Hematopoietic multipotent progenitor cell treated with erythropoietin and hydrocortisone succinate and interleukin-3 and kit ligand, for 6 days (in vitro differentiated cells): ENCODE data around the gene ZNF800.

Source experiments
- DNase-seq: peaks from one replicate; pipeline ENCODE4 v3.0.0-alpha.2; 2015

Gene ZNF800

DNA sequence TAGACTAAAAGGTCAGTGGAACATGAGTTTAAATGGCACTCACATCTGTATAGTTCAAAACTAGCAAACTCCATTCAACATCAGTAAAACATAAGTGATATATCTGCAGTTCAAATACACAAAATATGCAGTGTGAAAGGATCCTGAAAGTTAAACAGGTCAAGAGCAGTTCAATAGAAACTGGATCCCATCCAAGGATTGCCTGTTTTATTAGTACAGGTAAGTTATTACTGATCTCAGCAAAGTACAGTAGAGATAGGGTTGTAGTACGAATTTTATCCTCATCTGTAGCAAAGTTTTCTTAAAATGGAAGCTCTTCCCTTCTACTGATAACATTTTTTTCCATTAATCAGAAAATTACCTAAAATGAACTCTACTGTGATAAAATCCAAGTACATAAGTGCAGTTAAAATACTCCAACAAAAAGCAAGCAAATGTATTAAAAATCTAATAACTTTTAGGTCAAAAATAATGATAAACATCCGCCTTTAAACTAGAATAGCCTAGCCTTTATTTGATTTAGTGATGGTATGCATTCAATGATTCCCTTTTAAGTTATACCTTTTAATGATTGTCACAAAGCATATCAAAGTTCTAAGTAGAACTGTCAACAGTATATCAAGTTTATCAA, 2.2 kb downstream of the ZNF800 start:
- DNase-seq, result no peak

DNA sequence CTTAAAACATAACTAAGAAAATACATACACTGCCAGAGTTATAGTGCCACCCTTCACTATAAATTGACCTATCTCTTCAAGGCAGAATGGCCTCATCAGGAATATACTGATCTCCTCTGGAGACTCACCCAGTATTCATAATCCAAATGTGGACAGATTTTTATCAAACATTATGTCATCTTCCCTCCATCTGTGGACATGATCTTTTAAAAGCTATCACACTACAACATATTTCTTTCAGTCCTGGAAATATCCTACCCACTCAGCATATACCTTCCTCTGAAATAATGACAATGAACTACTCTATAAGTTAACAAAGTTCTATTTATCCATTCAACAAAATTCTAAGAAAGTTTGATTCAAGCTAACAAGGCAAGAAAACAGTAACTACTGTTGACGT, 3.2 kb downstream of the ZNF800 start:
- DNase-seq, result no peak

DNA sequence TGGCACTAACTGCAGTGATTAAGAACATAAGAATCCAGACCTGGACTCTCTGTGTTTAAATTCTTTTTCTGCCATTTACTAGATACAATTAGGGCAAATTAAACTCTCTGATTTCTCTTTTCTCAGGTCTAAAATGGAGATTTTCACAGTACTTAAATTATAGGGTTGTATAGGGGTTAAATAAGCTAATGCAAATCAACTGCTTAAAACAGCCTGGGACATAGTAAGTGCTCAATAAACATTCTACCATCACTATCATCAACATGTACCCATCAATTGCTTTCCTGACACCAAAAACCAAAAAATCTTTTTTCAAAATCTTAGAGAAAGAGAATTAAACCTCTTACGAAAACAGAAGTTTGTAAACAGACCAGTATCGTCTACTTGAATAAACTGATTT, 4.5 kb downstream of the ZNF800 start:
- no peak for DNase-seq

DNA sequence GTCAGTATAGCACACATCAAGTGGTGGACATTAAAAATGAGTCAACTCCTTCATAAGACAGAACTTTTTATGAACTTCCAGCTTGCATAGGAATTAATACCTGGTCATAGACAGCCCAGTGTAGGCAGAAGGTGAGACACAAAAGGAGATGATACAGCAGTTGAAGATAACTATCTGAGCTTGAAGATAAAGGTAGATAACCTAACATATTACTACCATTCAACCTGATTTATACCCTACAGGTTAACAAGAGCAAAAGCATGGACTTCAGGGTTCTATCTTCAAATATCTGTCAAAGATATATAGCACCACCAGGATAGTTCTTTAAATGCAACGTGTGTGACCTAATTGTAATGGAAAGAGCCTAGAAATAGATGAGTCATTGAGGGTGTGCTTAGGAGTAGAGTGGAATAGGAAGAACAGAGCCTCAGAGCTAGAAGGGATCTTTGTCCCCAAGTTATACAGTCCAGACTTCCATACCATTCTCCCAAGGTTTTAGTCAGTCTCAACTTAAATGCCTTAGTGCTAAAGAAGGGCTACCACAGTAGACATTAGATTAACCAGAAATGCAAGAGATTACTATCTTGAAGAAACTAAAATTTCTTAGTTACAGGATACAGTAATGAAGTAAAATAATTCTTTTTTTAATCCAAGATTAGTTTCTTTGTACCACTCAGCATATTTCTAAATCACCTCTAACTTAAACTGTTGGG, 9.2 kb downstream of the ZNF800 start:
- DNase-seq, result peak; percentile 47

DNA sequence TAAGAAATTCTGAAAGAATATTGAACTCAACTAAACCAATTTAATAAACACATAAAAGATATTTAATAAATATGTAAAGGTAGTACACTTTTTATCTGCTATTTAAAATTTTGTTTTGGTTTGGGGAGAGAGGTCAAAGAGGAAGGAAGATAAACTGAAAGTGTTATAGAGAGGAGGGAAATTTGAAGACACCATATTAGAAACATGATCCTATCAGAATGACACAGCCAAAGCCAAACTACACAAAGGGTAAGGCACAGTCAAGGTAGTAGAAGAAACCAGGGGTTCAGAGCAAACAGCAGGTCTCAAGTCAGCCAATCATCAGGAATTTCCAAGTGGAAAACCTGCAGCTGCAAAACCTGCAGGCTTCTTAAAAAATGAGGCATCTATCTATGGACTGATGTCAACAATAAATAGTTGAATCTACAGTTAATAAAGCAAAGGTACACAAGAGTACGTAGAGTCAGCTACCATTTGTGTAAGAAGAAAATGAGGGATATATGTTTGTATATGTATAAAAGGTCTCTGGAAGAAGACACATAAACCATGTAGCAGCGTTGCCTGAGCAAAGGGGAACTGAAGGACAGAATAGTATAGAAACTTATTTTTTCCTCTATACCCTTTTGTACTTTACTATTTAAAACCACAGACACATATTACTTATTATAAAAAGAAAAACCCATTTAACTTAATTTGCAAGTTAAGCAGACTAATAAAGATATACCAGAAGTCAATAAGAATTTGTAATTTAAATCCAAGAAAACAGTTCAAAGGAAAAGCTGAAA, 10.0 kb downstream of the ZNF800 start:
- DNase-seq, result no peak

DNA sequence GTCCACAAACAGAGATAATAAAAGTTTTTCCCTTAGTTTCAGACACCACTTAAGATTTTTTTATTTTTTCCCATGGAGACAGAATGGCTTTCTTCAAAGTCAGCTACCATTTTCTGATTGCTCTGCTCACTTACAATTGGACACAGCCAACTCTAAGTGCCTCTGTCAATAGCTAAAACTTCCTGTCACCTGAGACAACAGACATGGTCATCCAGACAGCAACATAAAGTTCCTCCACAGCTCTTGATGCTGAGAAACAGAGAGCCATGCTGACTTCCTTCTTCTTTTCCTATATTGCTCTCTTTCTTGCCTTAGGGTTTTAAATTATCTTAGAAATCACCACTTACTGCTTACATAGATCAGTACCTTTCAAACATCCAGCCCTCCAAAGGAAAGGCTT, 12.0 kb downstream of the ZNF800 start:
- DNase-seq, result no peak

DNA sequence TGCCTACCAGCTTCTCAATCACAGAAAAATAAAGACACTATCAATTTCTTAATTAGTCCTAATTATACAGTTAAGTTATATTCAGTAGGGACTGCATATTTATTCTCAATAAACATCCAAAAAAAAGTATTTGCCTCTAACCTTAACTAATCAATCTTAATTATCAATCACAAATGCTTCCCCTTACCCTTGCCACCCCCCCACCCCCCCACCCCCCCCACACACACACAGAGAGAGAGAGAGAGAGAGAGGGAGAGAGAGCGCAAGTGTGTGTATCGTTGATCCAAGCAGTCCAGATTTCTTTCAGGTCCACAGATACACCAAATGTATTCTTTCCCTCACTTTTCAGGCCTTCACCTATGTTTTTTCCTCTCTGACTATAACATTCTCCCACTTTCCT, 12.9 kb downstream of the ZNF800 start:
- DNase-seq, result no peak

DNA sequence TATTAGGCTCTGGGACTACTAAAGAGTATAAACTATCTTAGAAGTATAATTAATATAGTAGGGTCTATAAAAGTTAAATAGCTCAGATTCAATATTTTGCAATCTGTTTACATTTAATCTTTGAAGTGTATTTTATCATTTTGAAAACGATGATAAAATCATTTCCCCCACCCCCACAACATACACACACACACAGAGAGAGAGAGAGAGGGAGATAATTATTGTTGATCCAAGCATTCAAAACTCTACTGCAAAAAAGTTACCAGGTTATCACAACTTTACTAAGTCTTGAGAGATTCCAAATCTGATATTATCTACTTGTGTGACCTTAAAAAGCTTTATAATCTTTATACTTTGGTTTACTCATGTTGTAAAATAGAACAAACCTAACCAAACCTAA, 14.0 kb downstream of the ZNF800 start:
- no peak for DNase-seq

DNA sequence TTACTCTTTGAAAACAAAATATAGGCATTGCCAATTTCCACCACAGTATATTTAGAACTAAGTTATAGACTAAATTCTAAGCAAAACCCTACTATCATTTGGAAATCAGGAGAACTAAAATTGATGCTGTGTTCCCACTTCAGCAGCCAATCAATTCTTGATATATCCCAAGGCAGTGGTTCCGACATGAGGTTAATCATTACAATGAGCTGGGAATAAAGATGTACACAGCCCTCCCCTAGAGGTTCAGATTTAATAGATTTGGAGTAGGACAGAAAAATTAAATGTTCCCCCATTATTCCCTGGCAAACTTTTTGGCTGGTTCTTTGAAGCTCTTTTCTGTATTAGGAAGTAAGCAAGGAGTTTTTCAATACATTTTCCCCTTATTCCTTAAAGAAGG, 15.1 kb downstream of the ZNF800 start:
- no peak for DNase-seq

DNA sequence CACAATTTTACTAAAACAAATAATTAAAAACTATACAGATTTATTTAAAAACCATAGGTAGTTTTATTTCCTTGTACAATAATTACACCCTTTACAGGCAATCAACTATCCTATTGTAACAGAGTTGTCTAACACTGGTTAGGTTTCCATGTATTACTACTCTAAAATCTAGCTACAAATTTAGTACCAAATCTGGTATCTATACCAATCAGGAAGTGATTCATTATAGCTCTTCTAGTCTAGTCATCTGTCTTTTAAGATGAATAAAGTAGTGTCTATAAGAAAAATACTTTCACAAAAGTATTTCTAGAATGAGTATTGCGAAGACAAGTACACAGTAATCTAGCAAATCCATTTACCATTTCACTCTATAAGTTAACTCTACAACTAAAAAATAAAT, 16.9 kb downstream of the ZNF800 start:
- DNase-seq, result no peak

DNA sequence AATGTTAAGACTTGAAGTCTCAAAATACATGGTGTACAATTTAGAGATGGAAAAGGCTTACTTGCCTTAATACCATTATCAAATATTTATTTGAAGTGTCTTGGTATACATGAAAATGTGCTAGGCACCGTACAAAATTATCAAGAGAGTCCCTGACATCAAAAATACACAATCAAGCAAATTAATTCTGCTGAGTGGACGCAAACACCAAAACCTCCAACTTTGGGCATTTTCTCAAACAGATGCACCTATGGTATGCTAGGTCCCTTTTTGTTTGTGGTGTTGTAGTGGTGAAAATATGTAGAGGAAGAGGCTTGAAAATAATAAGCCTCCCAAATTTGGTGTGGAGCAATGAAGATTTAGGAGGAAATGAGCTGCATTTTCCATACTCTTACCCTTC, 24.8 kb downstream of the ZNF800 start:
- no peak for DNase-seq

DNA sequence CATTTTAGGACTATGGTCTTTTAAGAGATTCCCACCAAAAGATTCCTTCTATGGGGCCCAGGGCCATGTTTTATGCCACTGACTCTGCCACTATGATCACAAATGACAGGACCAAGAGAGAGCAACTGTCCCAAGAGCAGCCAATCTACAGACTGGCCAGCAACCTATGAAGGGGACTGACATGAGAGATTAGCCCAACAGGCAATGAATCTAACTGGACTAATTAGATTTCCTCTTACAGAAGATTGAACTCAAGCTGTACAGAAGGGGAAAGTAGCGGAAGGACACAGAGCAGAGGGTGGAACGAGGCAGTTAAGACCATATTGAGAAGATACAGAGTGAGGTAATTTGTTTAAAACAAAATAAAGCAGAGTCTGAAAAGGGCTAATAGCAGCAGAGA, 25.8 kb downstream of the ZNF800 start:
- no peak for DNase-seq

DNA sequence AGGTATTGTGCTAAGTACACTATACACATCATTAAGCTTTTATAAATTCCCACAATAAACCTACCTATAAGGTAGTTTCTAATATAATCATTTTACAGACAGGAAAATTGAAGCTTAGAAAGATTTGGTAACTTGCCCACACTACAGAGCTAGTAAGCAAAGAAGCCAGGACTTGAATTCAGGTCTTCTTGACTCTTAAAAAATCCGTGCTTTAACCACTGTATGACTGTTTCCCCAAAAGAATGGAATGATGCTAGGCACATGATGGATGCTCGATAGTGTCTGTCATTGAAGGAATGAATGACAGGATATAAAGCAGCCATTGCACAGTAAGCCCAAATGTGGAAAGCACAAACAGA, 26.6 kb downstream of the ZNF800 start:
- no peak for DNase-seq

DNA sequence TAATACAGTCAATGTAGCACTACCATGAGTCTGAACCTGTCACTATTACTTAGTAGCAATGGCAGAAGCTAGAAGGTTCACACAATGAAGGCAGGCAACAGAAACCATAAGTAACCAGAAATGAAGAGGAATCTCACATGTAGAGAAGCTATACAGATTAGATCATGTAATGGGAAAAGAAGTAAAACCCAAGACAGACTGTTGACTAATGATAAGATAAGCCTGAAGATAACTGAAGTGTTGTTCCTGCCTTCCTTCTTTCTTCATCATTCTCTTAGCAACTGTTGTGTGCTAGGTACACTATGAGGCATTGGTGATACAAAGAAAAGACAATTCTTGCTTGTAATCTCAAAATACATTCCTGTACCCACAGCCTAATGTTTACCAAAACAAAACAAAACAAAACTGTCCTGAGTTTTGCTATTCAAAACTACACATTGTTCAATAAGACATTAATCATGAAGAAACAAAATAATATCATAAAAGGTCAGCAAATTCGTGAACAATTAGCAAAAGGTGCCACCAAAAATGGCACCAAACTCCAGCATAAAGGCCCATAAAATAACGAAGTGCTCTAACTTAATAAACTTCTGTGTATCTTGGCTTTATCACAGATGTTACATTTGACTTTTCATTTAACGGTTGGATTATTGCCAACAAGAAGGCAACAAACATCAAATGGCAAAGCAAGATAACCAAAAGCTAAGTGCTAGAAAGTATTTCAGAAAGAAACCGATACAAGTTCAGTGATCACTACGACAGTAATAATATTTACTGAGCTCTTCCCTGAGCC, 27.1 kb downstream of the ZNF800 start:
- peak; percentile 75 for DNase-seq

DNA sequence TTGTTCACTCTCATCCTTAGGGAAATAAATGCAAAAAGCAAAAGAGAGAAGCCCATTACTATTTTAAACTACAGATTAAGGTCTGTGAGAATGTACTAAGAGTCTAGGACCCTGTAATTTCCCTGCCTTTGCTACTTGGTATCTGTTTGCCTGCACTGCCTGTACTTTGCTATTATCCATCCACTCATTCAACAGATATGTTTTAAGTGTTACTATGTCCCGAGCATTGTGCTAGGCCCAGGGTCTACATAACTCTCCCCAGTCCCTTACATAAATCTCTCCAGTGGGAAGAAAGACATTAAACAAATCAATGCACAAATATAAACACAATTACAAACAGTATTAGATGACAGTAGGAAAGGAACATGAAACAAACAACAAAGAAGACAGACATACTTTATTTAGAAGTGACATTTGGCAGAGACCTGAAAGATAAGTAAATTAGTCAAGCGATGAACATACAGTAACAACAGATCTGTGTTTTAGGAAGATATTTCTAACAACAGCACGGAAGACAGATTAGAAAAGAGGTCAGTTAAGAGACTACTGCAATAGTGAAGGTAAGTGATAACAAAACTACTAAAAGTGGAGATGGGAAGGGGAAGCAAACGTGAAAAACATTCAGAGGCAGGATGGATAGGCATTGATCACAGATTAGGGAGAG, 30.0 kb downstream of the ZNF800 start:
- no peak for DNase-seq

DNA sequence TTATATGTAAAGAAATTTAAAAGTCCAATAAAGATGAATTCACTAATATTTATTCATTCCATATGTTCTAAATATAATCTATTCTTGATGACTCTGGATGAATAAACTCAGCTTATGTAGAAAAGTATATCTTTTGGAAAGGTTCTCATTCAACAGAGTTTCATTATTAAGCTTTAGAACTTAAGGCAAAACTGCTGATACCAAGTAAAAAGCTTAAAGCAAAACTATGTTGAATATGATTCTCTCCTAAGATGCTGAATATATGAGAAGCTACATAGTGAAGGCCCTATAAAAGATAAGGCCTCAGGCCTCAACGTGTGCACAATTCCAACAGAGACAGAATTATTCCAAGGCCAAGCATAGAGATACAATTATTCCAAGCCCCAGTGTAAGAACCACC, 30.8 kb downstream of the ZNF800 start:
- no peak for DNase-seq

DNA sequence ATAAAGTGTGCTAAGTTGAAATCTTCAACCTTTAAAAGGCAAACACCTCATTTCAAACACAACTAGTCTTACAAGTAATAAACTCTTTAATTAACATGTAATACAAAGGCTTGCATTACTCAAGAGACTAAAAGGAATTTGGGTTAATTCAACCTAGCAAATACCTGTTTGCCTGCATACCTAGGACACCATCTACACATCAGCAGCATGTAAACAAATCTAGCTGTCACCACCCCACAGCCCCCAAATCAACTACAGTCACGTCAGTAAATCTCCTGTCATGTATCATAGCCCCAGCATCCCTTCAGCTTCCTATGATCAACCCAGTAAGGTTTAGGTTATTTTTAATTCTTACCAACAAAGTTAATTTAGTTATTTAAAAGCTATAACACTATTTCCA, 33.5 kb downstream of the ZNF800 start:
- no peak for DNase-seq

DNA sequence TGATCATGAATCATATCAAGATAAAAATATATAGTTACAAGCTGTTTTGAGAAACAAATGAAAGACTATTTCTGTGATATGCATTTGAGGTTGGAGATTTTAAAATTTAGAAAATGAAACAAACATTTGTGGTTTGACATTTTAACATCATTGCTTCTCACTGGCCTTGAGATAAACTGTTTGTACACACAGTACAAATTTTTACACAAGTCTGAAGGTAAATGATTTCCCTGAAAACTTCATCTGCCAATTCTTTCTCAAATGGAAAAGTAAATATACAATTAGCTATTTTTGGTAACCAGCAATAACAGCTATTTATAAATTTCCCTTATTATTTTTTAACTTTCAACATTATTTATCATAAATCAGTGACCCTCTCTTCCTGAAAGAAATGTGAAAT, 38.6 kb downstream of the ZNF800 start:
- DNase-seq, result no peak

DNA sequence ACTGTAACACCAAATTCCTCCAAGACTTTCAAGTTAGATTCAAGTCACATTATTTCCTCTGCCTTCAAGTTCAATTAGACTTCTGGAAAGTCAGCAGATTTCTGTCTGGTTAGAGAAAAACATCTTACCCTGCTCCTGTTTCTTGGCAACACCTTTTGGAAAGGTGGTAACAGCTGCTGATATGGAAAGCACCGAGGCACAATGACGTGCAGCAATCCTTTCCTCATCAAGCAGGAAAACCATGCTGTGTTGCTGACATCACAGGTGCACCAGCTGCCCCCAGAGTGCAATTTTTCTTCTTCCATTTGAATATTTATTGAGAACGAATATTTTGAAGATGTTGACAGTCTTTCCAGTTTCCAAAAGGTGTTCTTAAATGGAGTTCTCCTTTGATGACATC, 41.9 kb downstream of the ZNF800 start:
- no peak for DNase-seq

DNA sequence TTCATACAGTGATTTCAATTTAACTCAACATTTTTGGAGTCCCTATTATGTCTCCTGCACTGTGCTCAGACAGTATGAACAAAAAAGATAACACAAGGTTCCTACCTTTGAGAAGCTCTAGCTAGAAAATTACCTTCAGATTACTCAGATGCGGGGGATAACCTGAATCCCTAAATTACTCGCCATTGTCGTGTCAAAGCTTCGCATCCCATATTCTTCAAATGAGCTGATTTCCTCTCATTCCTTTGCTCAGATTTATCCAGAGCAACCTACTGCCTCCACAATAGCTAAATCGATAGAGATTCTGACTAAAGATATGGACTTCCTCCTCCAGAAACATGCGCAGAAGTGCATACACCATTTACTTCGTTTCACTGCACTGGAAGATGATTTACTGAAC, 42.6 kb downstream of the ZNF800 start:
- no peak for DNase-seq

DNA sequence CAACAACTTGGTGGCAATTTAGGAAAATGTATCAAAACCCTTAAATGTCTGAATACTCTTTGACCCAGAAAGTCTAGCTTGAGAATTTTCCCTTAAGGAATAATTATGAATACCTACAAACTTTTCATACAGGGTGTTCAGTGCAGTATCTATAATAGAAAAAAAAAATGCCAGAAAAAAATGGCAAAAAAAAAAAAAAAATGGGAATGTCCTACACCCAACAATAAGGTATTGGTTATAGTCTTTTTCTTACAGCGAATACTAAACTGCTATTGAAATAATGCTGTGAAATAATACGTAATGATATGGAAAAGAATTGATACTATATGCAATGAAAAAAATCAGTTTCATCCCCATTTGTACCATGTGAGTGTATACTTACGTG, 44.3 kb downstream of the ZNF800 start:
- no peak for DNase-seq

DNA sequence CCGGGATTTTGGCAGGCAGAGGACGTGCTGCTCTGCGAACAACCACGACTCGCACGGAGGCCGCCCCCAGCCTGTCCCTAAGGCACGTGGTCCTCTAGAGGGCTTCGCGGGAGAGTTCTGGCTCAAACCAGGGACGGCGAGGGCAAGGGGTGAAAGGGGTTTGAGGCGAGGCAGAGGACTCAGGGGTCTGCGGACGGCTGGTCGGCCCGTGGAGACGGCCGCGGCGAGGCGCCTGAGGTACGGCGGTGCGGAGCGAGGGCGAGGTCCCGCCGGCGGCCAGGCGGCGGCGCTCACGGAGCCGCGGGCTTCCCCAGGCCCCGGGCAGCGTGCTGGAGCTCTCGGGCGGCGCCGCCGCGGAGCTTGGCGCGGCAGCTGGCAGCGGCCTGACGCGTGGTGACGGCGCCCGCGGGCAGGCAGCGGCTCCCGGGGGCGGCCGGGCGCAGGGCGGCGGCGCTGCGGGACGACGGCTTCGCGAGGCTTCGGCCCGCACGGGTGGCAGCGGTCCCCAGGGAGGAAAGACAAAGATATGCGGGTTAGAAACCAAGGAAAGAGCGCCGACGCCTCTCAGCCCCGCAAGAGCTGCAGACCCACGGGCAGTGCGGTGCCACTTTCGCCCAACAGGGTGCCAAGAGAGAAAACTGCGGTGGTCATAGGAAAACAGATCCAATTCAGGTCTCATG, 44.8 kb downstream of the ZNF800 start:
- peak; percentile 81 for DNase-seq
